ENCODE data around the gene PCIF1. TPM values are rescaled to one million over a fixed set of nuclear protein-coding genes. Genes with fewer than 3 reads are reported as not detected.

The PCIF1 gene
- total and polyA plus RNA-seq, 4 donors: 9.2 to 12.4 (median 11.5) TPM

- Histone ChIP-seq H3K9ac (ENCODE audit: low read depth in 1 of 2, low read length in 2 of 2) (no peak overlapping the region), H3K36me3 (ENCODE audit: control insufficient read depth in 4 of 4, insufficient read depth in 3 of 4, low read depth in 1 of 4, low read length in 3 of 4) (no peaks in the 10 kb centered on the region), H3K27ac (ENCODE audit: low read depth in 1 of 2, low read length in 2 of 2) (no peak overlapping the region), H3K4me3 (ENCODE audit: low read depth in 1 of 3, low read length in 3 of 3) (no peak overlapping the region), H3K9me3 (ENCODE audit: control insufficient read depth in 4 of 4, low read length in 3 of 4) (no peaks in the 10 kb centered on the region), H3K4me1 (ENCODE audit: control insufficient read depth in 4 of 4, insufficient read depth in 4 of 4, low read length in 3 of 4) (peaks cover 0 to 3% (median 1%) of the 10 kb centered on the region in 4 donors), H3K27me3 (ENCODE audit: control insufficient read depth in 4 of 4, insufficient read depth in 4 of 4, low read length in 3 of 4) (no peaks in the 10 kb centered on the region)
- WGBS: 66% methylated on average over 5 of the region's 5 CpGs
- no peak for TF ChIP-seq HNF4A (conservative IDR thresholded peaks at IDR 0.05)
- no peak for TF ChIP-seq ATF3 (IDR thresholded peaks at IDR 0.05)
- TF ChIP-seq FOXA1 (IDR thresholded peaks at IDR 0.05): no peak
- TF ChIP-seq ZBTB33 (IDR thresholded peaks at IDR 0.05): no peak
- no peak for TF ChIP-seq RXRA (IDR thresholded peaks at IDR 0.05)
- no peak for TF ChIP-seq YY1 (IDR thresholded peaks at IDR 0.05)
- TF ChIP-seq JUND (IDR thresholded peaks at IDR 0.05): no peak
- no peak for TF ChIP-seq CTCF (IDR thresholded peaks at IDR 0.05; ENCODE audit: low read depth, low read length, missing input control)
- no peak for TF ChIP-seq REST (IDR thresholded peaks at IDR 0.05)
- TF ChIP-seq HNF4G (IDR thresholded peaks at IDR 0.05): no peak
- TF ChIP-seq NR2F2 (IDR thresholded peaks at IDR 0.05): no peak
- TF ChIP-seq TAF1 (conservative IDR thresholded peaks at IDR 0.05): no peak
- TF ChIP-seq FOXA2 (IDR thresholded peaks at IDR 0.05): no peak
- no peak for TF ChIP-seq SP1 (IDR thresholded peaks at IDR 0.05)
- TF ChIP-seq EGR1 (IDR thresholded peaks at IDR 0.05; ENCODE audit: low read depth in 2 of 2): no peak
- TF ChIP-seq MAX (IDR thresholded peaks at IDR 0.05): no peak
- no peak for TF ChIP-seq GABPA (IDR thresholded peaks at IDR 0.05 in 1 of 2, conservative IDR thresholded peaks at IDR 0.05 in 1 of 2)
- TF ChIP-seq RAD21 (IDR thresholded peaks at IDR 0.05): no peak
- no peak for DNase-seq (ENCODE audit: low spot score)
Measured at GRCh38 chr20:45913116-45913515, 21.4 kb upstream of the PCIF1 start.
